Measurements from ENCODE around the gene BARX2. TPM values are rescaled to one million over a fixed set of nuclear protein-coding genes. Genes with fewer than 3 reads are reported as not detected.

The BARX2 gene
- total RNA-seq, 4 donors from 2014 or later, result not detected

DNA sequence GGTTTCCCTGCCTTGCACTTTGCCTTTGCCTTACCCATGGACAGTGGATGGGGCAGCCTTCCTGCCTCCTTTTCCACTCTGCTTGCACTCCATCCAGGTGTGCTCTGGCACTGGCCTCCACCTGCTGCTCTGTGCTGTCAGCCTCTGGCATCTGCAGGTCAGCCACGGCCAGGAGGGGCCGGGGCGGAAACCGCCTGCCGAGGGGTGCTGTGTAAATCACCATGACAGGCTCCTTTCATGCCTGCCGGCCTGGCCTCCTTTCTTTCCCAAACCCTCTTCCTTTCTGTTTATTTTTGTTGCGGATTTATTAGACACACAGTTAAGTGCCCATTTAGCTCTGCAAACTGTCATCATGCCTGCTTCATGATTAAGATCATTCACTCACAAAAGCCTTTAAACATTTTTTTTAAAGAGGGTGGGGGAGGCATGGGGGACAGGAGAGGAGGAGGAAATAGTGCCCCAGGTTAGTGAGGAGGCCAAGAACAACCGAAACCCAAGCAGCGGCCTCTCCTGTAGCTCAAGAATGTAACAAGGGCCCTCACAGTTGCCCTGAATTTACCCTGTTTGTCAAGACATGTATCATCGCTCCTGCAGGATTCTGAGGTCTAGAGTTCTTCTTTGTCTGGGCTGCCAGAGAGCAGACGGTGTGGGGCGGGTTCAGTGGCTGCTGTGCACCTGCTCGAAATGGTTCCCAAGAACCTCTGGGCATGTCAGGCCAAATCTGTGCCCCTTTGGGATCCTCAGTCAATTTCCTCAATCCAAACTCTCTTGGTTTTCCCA, 83.3 kb downstream of the BARX2 start:
- H3K9me3 ChIP-seq, result peaks cover 0 to 11% (median 0%) of the 10 kb centered on the region in 4 donors
- 45% methylated on average over 13 of the region's 13 CpGs for WGBS, 2 donors
- TF ChIP-seq, protein P1, sequence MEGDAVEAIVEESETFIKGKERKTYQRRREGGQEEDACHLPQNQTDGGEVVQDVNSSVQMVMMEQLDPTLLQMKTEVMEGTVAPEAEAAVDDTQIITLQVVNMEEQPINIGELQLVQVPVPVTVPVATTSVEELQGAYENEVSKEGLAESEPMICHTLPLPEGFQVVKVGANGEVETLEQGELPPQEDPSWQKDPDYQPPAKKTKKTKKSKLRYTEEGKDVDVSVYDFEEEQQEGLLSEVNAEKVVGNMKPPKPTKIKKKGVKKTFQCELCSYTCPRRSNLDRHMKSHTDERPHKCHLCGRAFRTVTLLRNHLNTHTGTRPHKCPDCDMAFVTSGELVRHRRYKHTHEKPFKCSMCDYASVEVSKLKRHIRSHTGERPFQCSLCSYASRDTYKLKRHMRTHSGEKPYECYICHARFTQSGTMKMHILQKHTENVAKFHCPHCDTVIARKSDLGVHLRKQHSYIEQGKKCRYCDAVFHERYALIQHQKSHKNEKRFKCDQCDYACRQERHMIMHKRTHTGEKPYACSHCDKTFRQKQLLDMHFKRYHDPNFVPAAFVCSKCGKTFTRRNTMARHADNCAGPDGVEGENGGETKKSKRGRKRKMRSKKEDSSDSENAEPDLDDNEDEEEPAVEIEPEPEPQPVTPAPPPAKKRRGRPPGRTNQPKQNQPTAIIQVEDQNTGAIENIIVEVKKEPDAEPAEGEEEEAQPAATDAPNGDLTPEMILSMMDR (IDR thresholded peaks at IDR 0.05), result no peak
- TF ChIP-seq POLR2A (IDR thresholded peaks at IDR 0.05) (no peak), EP300 (IDR thresholded peaks at IDR 0.05) (no peak)
- H3K36me3 ChIP-seq, result no peaks in the 10 kb centered on the region
- H3K27me3 ChIP-seq, result no peaks in the 10 kb centered on the region
- DNase-seq (ENCODE audit: low spot score in 2 of 2), result no peak
- H3K4me1 ChIP-seq, result no peaks in the 10 kb centered on the region
- no peak overlapping the region for H3K27ac ChIP-seq
- no peak overlapping the region for H3K4me3 ChIP-seq

GRCh38 chr11:129460714-129461113, 85.1 kb downstream of the BARX2 start:
- Histone ChIP-seq H3K27ac (no peak overlapping the region), H3K9me3 (peaks cover 0 to 11% (median 0%) of the 10 kb centered on the region in 4 donors), H3K36me3 (no peaks in the 10 kb centered on the region), H3K4me1 (no peaks in the 10 kb centered on the region), H3K4me3 (no peak overlapping the region), H3K27me3 (no peaks in the 10 kb centered on the region)
- WGBS, 2 donors, result 66 to 72% methylated on average over 2 of the region's 2 CpGs
- TF ChIP-seq, protein P1 (IDR thresholded peaks at IDR 0.05), result no peak
- no peak for DNase-seq (ENCODE audit: low spot score in 2 of 2)

DNA sequence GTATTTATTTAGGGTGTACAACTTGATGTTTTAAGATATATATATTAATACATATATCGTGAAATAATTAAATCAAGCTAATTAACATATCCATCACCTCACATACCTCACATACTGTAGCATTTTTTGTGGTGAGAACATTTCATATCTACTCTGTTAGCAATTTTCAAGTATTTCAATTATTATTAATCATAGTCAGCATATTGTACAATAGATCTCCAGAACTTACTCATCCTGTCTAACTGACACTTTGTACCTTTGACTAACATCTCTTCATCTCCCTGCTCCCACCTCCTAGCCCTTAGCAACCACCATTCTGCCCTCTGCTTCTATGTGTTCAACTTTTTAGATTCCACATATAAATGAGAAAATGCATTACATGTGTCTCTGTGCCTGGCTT, 108.4 kb downstream of the BARX2 start:
- Histone ChIP-seq H3K9me3 (peaks cover 0 to 15% (median under 1%) of the 10 kb centered on the region in 4 donors), H3K4me3 (no peak overlapping the region), H3K27me3 (no peaks in the 10 kb centered on the region), H3K27ac (no peak overlapping the region), H3K4me1 (no peaks in the 10 kb centered on the region), H3K36me3 (no peaks in the 10 kb centered on the region)
- WGBS, 2 donors, result 86 to 94% methylated on average over 1 of the region's 1 CpG
- TF ChIP-seq, protein P1 (IDR thresholded peaks at IDR 0.05), result no peak
- TF ChIP-seq POLR2A (IDR thresholded peaks at IDR 0.05) (no peak), EP300 (IDR thresholded peaks at IDR 0.05) (no peak)
- DNase-seq (ENCODE audit: low spot score in 2 of 2), result no peak

DNA sequence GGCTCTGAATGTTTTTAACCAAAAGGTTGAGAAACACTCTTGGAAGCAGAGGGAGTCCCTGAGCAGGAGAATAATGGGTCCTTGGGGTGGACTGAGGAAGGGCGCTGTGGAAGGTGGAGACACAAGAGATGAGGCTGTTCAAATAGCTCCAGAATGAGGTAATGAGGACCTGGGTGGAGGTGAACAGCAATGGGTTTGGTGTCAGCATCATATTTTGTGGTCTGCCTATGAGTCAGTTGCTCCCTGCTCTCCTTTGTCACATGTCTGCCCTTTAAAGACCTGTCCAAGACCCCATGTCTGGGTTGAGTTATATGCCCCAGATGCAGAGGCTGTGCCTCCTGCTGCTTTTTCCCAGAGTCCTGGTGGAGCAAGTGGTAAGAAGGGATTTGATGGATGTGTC, 113.6 kb downstream of the BARX2 start:
- H3K9me3 ChIP-seq, result peaks cover 0 to 19% (median 0%) of the 10 kb centered on the region in 4 donors
- no peak overlapping the region for H3K4me3 ChIP-seq
- 71 to 76% methylated on average over 1 of the region's 1 CpG for WGBS, 2 donors
- H3K27ac ChIP-seq, result no peak overlapping the region
- TF ChIP-seq, protein P1 (IDR thresholded peaks at IDR 0.05), result no peak
- TF ChIP-seq EP300 (IDR thresholded peaks at IDR 0.05) (no peak), POLR2A (IDR thresholded peaks at IDR 0.05) (no peak)
- no peaks in the 10 kb centered on the region for H3K27me3 ChIP-seq
- no peak for DNase-seq (ENCODE audit: low spot score in 2 of 2)
- no peaks in the 10 kb centered on the region for H3K4me1 ChIP-seq
- no peaks in the 10 kb centered on the region for H3K36me3 ChIP-seq

- no peak overlapping the region for H3K27ac ChIP-seq
- TF ChIP-seq POLR2A (IDR thresholded peaks at IDR 0.05), result no peak
- TF ChIP-seq EP300 (IDR thresholded peaks at IDR 0.05), result no peak
- TF ChIP-seq, protein P1 (IDR thresholded peaks at IDR 0.05), result no peak
- H3K4me1 ChIP-seq, result no peaks in the 10 kb centered on the region
- 74 to 83% methylated on average over 6 of the region's 6 CpGs for WGBS, 2 donors
- H3K36me3 ChIP-seq, result no peaks in the 10 kb centered on the region
- peaks cover 0 to 17% (median 0%) of the 10 kb centered on the region in 4 donors for H3K9me3 ChIP-seq
- H3K4me3 ChIP-seq, result no peak overlapping the region
- no peak for DNase-seq (ENCODE audit: low spot score in 2 of 2)
- H3K27me3 ChIP-seq, result no peaks in the 10 kb centered on the region
Measured at GRCh38 chr11:129490004-129490403, 114.4 kb downstream of the BARX2 start.

Measured in tibial nerve (tissue), 4 donors.